RCC 7860 (cell line): ENCODE data around the gene TYW3.
"Not testable (repeated sequence)": the region's sequence is repeated elsewhere in the genome, so short reads cannot be mapped to it uniquely, and the experiment has no call there.

Experiments
- DNase-seq: peaks from one replicate; pipeline ENCODE4 v3.0.0-alpha.2; 2015; ENCODE audit warnings: low spot score
- FAIRE-seq: peaks from 2 replicates; lab custom pipeline; 2012; peaks lifted over from hg19 to GRCh38; lab: Jason Lieb, UNC

Gene TYW3

DNA sequence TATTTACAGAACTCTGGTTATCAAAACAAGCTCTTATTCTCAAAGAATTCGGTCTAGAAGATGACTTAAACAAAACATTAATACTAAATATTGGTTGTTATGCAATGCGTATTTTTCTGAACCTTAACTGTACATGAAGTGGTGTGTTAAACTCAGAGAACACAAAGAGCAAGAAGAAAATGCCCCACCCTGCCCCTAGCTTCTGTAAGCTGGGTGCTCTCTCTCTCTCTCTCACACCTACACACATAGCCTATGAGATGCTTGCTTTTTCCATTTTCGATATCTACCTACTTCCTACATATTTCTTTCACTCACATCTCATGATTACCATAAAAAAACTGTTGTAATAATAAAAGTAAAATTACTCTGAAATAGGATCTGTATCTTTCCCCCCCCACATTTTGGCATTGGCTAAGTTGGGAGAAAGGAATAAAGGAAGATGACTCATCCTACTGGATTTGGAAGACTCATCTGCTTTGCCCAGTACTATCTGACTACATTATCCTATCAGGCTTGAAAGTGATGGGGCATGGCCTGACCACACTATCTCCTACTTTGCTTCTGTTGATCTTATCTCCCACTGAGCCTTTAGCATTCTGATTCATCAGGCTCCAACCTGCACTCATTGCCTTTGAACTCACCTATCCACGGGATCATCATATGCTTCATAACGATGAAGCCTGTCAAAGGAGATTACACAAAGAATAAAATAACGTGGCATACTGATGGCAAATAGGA is 3.0 kb upstream of the TYW3 start:
- peak; percentile 97 for FAIRE-seq

DNA sequence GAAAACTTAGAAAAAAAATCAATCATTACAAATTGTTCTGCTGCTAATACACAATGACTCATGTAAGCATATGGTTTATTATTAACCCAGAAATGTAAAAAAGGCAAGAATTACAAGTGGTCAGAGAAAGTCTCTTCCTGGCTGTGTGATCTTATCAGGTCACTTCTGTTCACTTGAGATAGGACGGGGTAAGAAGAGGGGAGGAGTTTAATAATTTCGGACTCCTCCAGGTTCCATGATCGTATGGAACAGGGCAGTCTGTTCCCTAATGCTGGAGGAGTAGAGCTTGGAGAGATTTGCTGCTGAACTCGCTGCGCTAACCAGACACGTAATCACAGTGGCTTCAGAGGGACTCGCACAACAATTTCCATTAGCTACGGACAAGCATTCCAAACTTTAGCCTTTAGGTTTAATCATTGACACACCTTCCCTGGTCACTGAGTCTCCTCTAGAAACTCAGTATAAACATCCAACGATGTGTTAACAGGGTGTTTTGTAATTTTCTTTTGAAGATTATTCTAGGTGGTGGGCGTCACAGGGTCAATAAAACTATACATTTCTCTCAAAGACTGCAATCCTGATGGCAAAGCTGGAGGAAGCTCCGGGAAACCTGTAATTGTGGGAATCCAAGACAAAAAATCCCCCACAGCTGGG is 1.4 kb upstream of the TYW3 start:
- peak; percentile 95 for FAIRE-seq
- DNase-seq = peak; percentile 91

More for the DNA sequence above, 3.0 kb upstream of the TYW3 start:
- DNase-seq = peak; percentile 97

GRCh38 chr1:74732071-74732946 is 643 bp upstream of the TYW3 start:
- not testable (repeated sequence) for FAIRE-seq, DNase-seq

GRCh38 chr1:74733604-74734484 is 892 bp downstream of the TYW3 start:
- DNase-seq (peak; percentile 75), FAIRE-seq (peak; percentile 69)

DNA sequence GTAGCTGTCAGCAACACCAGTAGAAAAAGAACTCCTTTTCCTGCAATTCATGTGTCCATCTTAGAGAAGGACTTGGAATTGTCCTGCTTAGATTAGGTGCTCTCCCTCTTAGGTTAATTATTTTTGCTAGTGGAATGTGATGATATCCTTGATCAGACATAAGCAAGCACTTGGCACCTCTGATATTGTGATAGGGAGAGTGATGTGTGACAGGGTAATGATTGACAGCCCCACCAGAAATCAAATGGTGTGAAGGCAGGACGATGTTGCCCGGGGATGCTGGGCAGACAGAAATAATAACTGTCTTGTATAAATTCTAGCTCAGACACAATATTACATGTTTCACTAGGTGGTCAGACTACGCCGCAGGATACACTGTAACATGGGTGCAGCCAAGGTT is 4.4 kb downstream of the TYW3 start:
- no peak for DNase-seq
- no peak for FAIRE-seq

GRCh38 chr1:74740307-74740980 is 7.5 kb downstream of the TYW3 start:
- not testable (repeated sequence) for FAIRE-seq, DNase-seq

GRCh38 chr1:74745247-74745646 is 12.3 kb downstream of the TYW3 start:
- DNase-seq, FAIRE-seq: not testable (repeated sequence)

DNA sequence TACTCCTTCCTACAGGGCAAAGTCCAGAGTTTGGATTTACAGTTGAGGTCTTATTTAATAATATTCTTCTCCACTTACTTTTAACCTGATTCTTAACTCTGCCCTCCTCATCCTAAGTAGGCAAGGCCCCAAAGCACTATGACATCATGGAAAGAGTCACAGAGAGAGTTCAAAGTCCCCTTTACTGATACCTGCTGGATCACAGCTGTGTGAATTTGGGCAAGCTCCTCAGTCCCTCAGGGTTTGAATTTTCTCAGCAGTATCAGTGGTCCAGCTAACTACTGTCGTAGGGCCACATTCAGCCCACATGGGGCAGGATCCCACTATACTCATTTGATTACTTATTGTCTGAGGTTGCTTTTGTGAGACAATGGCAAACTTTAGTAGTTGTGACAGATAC is 16.0 kb downstream of the TYW3 start:
- no peak for FAIRE-seq
- no peak for DNase-seq

- FAIRE-seq (no peak), DNase-seq (no peak)
Measured at GRCh38 chr1:74753104-74753503, 20.2 kb downstream of the TYW3 start.

- FAIRE-seq (no peak), DNase-seq (no peak)
Measured at GRCh38 chr1:74755475-74755874, 22.5 kb downstream of the TYW3 start.

DNA sequence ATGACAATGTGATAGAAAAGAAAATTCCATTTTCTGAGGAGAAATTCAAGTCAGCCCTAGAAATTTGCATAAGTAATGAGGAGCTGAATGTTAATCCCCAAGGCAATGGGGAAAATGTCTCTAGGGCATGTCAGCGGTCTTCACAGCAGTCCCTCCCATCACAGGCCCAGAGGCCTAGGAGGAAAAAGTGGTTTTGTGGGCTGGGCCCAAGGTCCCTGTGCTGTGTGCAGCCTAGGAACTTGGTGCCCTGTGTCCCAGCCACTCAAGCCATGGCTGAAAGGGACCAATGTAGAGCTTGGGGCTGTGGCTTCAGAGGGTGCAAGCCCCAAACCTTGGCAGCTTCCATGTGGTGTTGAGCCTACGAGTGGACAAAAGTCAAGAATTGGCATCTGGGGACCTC is 23.7 kb downstream of the TYW3 start:
- DNase-seq, FAIRE-seq: not testable (repeated sequence)

DNA sequence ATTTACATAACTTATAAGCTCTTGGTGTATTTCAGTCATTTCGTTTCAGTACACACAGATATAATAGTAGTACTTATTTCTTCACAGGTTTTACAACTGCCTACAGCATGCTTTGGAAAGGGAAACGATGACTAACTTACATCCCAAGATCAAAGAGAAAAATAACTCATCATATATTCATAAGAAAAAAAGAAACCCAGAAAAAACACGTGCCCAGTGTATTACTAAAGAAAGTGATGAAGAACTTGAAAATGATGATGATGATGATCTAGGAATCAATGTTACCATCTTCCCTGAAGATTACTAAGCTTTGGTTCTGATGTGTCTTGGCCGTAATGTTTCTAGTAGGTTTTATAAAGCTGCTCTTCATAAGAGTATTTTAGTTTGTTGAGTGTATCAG is 30.9 kb downstream of the TYW3 start:
- FAIRE-seq (no peak), DNase-seq (no peak)

DNA sequence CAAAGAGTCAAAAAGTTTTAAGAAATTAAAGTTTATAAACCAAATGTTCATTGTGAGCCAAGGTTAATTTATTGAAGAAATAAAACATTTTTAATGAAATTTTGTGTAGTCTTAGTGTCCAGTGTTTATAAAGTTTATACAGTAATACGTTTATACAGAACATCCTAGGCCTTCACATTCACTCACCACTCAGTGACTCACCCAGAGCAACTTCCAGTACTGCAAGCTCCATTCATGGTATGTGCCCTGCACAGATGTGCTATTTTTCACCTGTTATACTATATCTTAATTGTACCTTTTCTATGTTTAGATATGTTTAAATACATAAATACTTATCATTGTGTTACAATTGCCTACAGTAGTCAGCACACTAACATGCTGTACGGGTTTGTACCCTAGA is 33.6 kb downstream of the TYW3 start:
- FAIRE-seq = no peak
- no peak for DNase-seq

DNA sequence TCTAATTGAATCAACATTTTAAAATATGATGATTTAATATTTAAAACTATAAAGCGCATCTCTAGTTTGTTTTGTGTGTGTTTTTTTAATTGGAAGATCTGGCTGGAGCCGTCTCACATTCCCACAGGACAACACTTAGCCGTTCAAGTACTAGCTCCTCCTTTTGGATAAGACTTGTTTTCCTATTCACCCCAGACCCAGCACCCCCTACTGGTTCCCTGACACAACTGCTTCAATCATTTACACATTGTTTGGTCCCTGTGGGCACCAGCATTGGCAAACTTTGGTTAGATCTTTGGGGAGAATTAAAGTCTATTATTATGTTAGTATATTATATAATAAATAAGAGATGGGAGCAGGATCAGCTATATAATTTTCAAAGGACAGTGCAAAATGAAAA is 34.5 kb downstream of the TYW3 start:
- FAIRE-seq (no peak), DNase-seq (no peak)

GRCh38 chr1:74771913-74772515 is 39.1 kb downstream of the TYW3 start:
- DNase-seq (peak; percentile 36), FAIRE-seq (peak; percentile 85)

DNA sequence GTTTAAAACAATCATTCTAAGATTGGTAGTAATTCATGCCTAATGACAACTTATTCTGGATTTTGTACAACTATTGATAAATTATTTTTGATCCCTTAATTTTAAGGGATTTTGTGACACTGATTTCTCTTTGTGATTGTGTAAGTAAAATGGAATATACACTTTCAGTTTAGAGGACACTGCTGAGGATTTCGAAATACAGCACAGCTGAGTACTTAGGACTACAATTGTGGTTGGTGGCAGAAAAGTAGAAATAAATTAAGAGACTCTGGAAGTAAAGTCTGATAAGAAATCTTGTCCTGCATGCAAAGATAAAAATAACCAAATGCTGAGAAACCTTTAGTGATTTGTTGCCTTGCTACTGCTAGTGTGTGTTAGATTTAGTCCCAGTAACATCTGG is 40.0 kb downstream of the TYW3 start:
- no peak for DNase-seq
- FAIRE-seq = no peak

- no peak for DNase-seq
- no peak for FAIRE-seq
Measured at GRCh38 chr1:74773582-74773981, 40.6 kb downstream of the TYW3 start.

- no peak for DNase-seq
- no peak for FAIRE-seq
Measured at GRCh38 chr1:74775735-74776134, 42.8 kb downstream of the TYW3 start.

GRCh38 chr1:74777525-74777924 is 44.6 kb downstream of the TYW3 start:
- DNase-seq (no peak), FAIRE-seq (no peak)
